Adrenal gland (tissue), 12 donors: ENCODE measurements around the gene RLF. TPM values are rescaled to one million over a fixed set of nuclear protein-coding genes. Genes with fewer than 3 reads are reported as not detected.

Experiments used
- DNase-seq, 7 donors: peaks; one replicate each; pipeline ENCODE4 v3.0.0-alpha.2; 2019 to 2020
- H3K27ac ChIP-seq, 5 donors: fragments of 200-600 bp; sonication (generic) in 4 of 5; 1 replicate in 3 of 5; 2 replicates in 2 of 5; pipeline versions ENCODE4 v1.5.1 to v1.8.0; 2016 to 2020; ENCODE audit warnings: mild to moderate bottlenecking in 1 of 5
- H3K27me3 ChIP-seq: fragments of 200-600 bp; 2 replicates; pipeline ENCODE4 v1.8.0; 2021
- H3K36me3 ChIP-seq, 2 donors: fragments of 200-600 bp; replicated peaks in 1 of 2; 1 replicate in 1 of 2; 2 replicates in 1 of 2; pipeline versions ENCODE4 v1.5.1 to v1.8.0; 2018 to 2022
- H3K4me1 ChIP-seq, 2 donors: fragments of 200-600 bp; replicated peaks in 1 of 2; 1 replicate in 1 of 2; 2 replicates in 1 of 2; pipeline versions ENCODE4 v1.5.1 to v1.8.0; 2018 to 2021
- H3K4me3 ChIP-seq, 4 donors: fragments of 200-600 bp; sonication (generic) in 3 of 4; one replicate each; pipeline ENCODE4 v1.5.1; 2016 to 2018
- H3K9me3 ChIP-seq, 3 donors: fragments of 200-600 bp; sonication (generic) in 1 of 3; replicated peaks in 1 of 3; 1 replicate in 2 of 3; 2 replicates in 1 of 3; pipeline versions ENCODE4 v1.5.1 to v1.8.0; 2016 to 2021
- POLR2A ChIP-seq, 2 donors: fragments of 450-650 bp; IDR thresholded peaks; one replicate each; pipeline ENCODE4 v1.6.1; 2017; ENCODE audit warnings: antibody characterized with exemption in 2 of 2, mild to moderate bottlenecking in 2 of 2, moderate library complexity in 1 of 2
- WGBS, 4 donors: extraction: QIAGEN DNeasy Blood & Tissue Kit in 2 of 4; methylation state at CpG; one replicate each; pipeline versions ENCODE4 v1.1.5 to v1.1.7; 2013 to 2017; 5-methylcytosine and 5-hydroxymethylcytosine counted together
- intact Hi-C, 2 donors: fragments of 100-400 bp; cut with DNase I; formaldehyde crosslinking; loops; one replicate each; pipeline versions ENCODE4 v1.14.1 to v1.15.0; 2022 to 2023
- polyA plus RNA-seq, 3 donors: library from polyadenylated mRNA; stranded (reverse); fragments of 200-250 nt in 2 of 3; fragments of 350-450 nt in 1 of 3; fragmentation: Illumina TruSeq in 1 of 3; extraction: RNeasy Lipid Tissue Mini Kit (QIAGEN cat#74804) in 1 of 3; gene quantifications; one replicate each; pipeline ENCODE4 v1.2.3, GENCODE V29; 2013 to 2014
- total RNA-seq, 9 donors: library from RNA; depleted of rRNA in 4 of 9; stranded (reverse); fragments of >200 nt in 4 of 9; fragments of 120-200 nt in 1 of 9; fragmentation: NEBNext Ultra II Directional in 1 of 9; extraction: Animal tissue kit (Norgen Biotek cat#: 25700) in 1 of 9; gene quantifications; one replicate each; pipeline versions ENCODE4 v1.1.0 to v1.2.4, GENCODE V29; 2013 to 2023
- TF ChIP-seq, protein P1 (sequence below), 6 experiments: fragments of 450-650 bp in 4 of 6; fragments of 200-600 bp in 2 of 6; sonication (generic) in 1 of 6; IDR thresholded peaks; 1 replicate in 5 of 6; 2 replicates in 1 of 6; pipeline versions ENCODE4 v1.5.1 to v1.8.0; 2016 to 2021; ENCODE audit warnings: antibody characterized with exemption in 6 of 6, mild to moderate bottlenecking in 2 of 6, moderate library complexity in 1 of 6
- donor health status: healthy with polysubstance abuse.
- donor health status: Bipolar disorder and iron deficiency.
- donor health status: DM: yes; HTN: yes; CAD: no.
- donor health status: DM: no; HTN: no; CAD: no.
- donor health status: DM: no; HTN: no; CAD: no.
- donor health status: DM: yes; HTN: yes; CAD: no.

RLF gene
- total and polyA plus RNA-seq, 12 donors, result 3.7 to 18.8 (median 11.3) TPM

GRCh38 chr1:40241362-40241761 lies 80.2 kb downstream of the RLF start:
- Histone ChIP-seq H3K27ac (no peak overlapping the region), H3K9me3 (no peaks in the 10 kb centered on the region), H3K4me1 (no peaks in the 10 kb centered on the region), H3K4me3 (no peak overlapping the region), H3K36me3 (peaks cover 0 to 12% of the 10 kb centered on the region in 2 donors), H3K27me3 (no peaks in the 10 kb centered on the region)
- DNase-seq, result no peak
- intact Hi-C loops, result no loop called here
- TF ChIP-seq, protein P1, sequence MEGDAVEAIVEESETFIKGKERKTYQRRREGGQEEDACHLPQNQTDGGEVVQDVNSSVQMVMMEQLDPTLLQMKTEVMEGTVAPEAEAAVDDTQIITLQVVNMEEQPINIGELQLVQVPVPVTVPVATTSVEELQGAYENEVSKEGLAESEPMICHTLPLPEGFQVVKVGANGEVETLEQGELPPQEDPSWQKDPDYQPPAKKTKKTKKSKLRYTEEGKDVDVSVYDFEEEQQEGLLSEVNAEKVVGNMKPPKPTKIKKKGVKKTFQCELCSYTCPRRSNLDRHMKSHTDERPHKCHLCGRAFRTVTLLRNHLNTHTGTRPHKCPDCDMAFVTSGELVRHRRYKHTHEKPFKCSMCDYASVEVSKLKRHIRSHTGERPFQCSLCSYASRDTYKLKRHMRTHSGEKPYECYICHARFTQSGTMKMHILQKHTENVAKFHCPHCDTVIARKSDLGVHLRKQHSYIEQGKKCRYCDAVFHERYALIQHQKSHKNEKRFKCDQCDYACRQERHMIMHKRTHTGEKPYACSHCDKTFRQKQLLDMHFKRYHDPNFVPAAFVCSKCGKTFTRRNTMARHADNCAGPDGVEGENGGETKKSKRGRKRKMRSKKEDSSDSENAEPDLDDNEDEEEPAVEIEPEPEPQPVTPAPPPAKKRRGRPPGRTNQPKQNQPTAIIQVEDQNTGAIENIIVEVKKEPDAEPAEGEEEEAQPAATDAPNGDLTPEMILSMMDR (IDR thresholded peaks at IDR 0.05), result no peak
- no peak for TF ChIP-seq POLR2A (IDR thresholded peaks at IDR 0.05)
- 71 to 76% (median 74%) methylated on average over 1 of the region's 1 CpG for WGBS, 4 donors

DNA sequence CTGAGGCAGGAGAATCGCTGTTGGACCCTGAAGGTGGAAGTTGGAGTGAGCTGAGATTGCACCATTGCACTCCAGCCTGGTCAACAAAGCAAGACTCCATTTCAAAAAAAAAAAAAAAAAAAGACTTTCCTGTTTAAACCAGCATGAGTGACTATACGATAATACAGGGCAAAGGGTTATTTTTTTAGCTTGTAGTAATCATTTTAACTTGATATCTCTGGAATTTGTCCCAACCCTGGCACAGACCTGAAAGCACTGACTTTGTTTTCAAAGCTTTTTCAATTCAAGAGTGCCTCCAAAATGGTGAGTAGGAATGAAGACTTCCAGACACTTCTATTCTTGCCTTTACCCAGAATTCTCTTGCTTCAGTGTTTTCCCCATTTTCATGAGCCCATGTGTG lies 82.2 kb downstream of the RLF start:
- TF ChIP-seq, protein P1 (IDR thresholded peaks at IDR 0.05), result no peak
- no peak for TF ChIP-seq POLR2A (IDR thresholded peaks at IDR 0.05)
- Histone ChIP-seq H3K36me3 (no peaks in the 10 kb centered on the region), H3K27ac (no peak overlapping the region), H3K9me3 (no peaks in the 10 kb centered on the region), H3K4me1 (no peaks in the 10 kb centered on the region), H3K27me3 (no peaks in the 10 kb centered on the region), H3K4me3 (no peak overlapping the region)
- intact Hi-C loops, result no loop called here
- 50 to 53% (median 52%) methylated on average over 2 of the region's 2 CpGs for WGBS, 4 donors
- no peak for DNase-seq

- Histone ChIP-seq H3K9me3 (no peaks in the 10 kb centered on the region), H3K27me3 (no peaks in the 10 kb centered on the region), H3K4me3 (no peak overlapping the region), H3K27ac (no peak overlapping the region), H3K4me1 (no peaks in the 10 kb centered on the region), H3K36me3 (no peaks in the 10 kb centered on the region)
- no peak for DNase-seq
- intact Hi-C loops, result no loop called here
- TF ChIP-seq, protein P1 (IDR thresholded peaks at IDR 0.05), result no peak
- TF ChIP-seq POLR2A (IDR thresholded peaks at IDR 0.05), result no peak
- 61 to 66% (median 63%) methylated on average over 4 of the region's 4 CpGs for WGBS, 4 donors
These were observed 83.1 kb downstream of the RLF start for GRCh38 chr1:40244138-40244744.

DNA sequence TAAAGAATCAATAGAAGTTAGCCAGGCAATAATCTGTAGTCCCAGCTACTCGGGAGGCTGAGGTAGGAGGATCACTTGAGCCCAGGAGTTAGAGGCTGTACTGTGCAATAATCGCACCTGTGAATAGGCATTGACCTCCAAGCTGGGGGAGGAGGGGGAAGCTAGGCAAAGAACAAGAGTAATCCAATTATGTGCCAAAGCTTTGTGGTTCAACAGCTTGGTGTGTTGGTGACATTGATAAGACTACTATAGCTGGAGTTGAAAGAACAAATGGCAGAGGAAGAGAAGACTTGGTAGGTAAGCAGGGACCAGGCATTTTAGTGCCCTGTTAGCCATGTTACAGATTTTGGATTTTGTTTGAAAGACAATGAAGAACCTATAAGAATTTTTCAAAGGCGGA lies 84.5 kb downstream of the RLF start:
- no peaks in the 10 kb centered on the region for H3K9me3 ChIP-seq
- H3K4me3 ChIP-seq, result no peak overlapping the region
- intact Hi-C loops, result no loop called here
- H3K27ac ChIP-seq, result no peak overlapping the region
- H3K27me3 ChIP-seq, result no peaks in the 10 kb centered on the region
- WGBS, 4 donors, result 87 to 93% (median 93%) methylated on average over 3 of the region's 3 CpGs
- H3K36me3 ChIP-seq, result no peaks in the 10 kb centered on the region
- no peak for DNase-seq
- no peaks in the 10 kb centered on the region for H3K4me1 ChIP-seq
- TF ChIP-seq, protein P1 (IDR thresholded peaks at IDR 0.05), result no peak
- no peak for TF ChIP-seq POLR2A (IDR thresholded peaks at IDR 0.05)
